Esophagus squamous epithelium (tissue), 4 donors: ENCODE measurements around the gene WDR37.
"Not testable (repeated sequence)": the region's sequence is repeated elsewhere in the genome, so short reads cannot be mapped to it uniquely, and the experiment has no call there.

Experiments
- CTCF ChIP-seq, 6 experiments: fragments of 450-650 bp in 4 of 6; fragments of 200-600 bp in 2 of 6; sonication (generic) in 2 of 6; IDR thresholded peaks; one replicate each; pipeline ENCODE4 v1.5.1; 2016 to 2019; ENCODE audit warnings: antibody characterized with exemption in 6 of 6, mild to moderate bottlenecking in 4 of 6, moderate library complexity in 4 of 6
- POLR2A ChIP-seq, 4 donors: fragments of 450-650 bp; IDR thresholded peaks; one replicate each; pipeline ENCODE4 v1.6.1; 2017; ENCODE audit warnings: antibody characterized with exemption in 4 of 4, mild to moderate bottlenecking in 4 of 4, moderate library complexity in 3 of 4

DNA sequence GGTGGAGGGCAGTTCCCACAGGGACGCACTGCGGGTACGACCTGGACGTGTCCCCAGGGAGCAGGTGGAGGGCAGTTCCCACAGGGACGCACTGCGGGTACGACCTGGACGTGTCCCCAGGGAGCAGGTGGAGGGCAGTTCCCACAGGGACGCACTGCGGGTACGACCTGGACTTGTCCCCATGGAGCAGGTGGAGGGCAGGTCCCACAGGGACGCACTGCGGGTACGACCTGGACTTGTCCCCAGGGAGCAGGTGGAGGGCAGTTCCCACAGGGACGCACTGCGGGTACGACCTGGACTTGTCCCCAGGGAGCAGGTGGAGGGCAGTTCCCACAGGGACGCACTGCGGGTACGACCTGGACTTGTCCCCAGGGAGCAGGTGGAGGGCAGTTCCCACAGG lies 17.4 kb upstream of the WDR37 start:
- TF ChIP-seq POLR2A, CTCF (IDR thresholded peaks at IDR 0.05): not testable (repeated sequence)
